Stimulated activated CD4-positive, alpha-beta T cell treated with anti-CD3 and anti-CD28 coated beads, TNF-alpha, amount 100 ng/mL, for 48 hours (primary cell): ENCODE data around the gene DLG2.
"Not testable (repeated sequence)": the region's sequence is repeated elsewhere in the genome, so short reads cannot be mapped to it uniquely, and the experiment has no call there.

Experiments used
- DNase-seq, 3 donors: peaks; one replicate each; pipeline ENCODE4 v3.0.0-alpha.2; 2020; ENCODE audit warnings: low read depth in 3 of 3

Gene DLG2

GRCh38 chr11:83467837-83468236 lies 2159.3 kb downstream of the DLG2 start:
- DNase-seq, result no peak

- no peak for DNase-seq
These were observed 2162.8 kb downstream of the DLG2 start for GRCh38 chr11:83464160-83464944.

DNA sequence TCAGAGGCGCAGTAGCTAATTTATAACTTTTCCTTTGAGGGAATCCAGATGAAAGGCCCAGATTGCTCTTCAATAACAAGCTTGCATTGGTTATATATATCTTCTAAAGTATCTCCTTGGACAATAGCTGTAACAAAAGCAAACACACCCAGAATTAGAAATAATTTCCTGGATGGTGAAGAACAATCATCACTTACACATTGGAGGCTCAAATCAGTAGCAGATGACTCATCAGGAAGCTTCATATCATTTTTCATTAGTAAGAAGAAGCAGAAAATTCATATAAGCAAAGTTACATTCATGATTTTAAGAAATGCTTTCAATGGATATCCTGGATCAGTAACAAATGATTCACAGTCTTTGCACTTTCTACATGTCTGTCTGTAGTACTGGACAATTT lies 2167.3 kb downstream of the DLG2 start:
- no peak for DNase-seq

DNA sequence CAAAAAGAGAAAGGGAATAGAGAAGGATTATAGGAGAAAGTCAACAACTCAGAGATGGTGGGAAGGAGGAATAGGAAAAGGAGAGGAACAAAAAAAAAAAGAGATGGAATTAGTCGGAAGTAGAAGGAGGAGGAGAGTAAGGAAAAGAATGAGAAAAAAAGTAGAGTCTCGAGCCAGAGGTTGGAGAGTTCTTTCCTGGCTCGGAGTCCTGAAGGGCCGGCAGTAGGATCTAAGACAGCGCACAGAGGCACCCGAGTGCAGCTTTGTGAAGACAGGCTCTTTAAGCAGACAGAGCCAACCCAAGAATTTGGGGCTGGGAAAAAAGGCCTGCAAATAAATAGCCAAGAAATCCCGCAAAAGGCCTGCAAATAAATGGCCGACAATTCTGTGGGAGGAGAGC lies 2170.6 kb downstream of the DLG2 start:
- no peak for DNase-seq

DNA sequence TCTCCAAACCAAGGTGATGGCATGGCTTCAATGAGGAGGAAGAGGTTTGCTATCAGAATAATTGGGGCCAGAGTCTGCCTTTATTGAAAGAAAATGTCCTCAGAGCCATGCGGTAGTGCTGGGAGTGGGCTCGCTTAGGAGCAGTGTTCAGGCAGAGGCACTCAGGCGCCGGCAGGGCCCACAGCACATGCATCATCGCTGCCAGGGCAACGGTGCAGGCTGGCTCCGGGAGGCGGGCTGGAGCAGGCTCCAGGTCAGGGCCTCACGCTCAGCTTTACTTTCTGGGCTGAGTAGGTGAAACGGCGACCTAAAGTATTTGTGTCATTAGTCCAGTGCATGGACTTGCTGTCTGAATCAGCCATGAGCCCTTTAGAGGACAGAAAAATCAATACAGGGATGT lies 2171.1 kb downstream of the DLG2 start:
- DNase-seq, result no peak

DNA sequence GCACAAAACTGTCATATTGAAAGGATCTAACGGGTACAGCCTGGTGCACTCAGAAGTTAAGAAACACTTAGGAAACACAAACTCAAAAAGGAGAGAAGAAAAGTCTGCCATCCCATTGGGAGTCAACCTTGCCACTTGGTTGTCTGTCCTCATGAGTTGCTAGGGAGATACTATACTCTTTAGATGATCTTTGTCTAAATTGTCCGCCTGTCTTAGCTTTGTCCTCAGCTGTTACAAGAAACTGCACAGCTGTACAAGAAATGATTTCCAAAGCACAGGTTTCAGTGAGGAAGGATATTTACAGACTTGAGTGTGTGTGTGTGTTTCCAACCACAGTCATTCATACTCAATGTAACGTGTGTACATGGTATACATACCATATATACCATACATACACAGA lies 2171.8 kb downstream of the DLG2 start:
- no peak for DNase-seq

- no peak for DNase-seq
These were observed 2172.5 kb downstream of the DLG2 start for GRCh38 chr11:83454674-83455073.

DNA sequence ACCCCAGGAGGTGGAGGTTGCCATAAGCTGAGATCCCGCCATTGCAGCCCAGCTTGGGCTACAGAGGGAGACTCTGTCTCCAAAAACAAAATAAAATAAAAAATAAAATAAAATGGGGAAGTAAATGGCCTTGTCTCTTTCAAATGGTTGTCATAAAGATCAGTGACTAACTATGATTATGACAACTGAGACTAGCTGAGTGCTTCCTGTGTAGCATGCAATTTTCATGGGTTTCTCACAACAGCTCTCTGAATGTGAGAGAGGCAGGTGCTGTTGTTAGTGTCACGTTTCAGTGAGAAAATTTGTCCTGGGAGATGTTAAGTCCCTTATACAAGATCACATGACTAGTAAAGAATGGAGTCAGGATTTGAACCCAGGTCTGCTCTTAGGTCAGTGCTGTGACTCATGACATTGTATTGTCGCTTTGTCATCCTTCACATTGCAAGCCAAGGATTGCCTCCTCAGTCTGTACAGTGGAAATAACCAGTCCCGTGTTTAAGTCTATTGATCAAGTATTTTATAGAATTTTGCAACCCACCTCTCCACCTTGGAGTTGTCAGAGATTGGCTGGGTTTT lies 2177.7 kb downstream of the DLG2 start:
- DNase-seq, result no peak

- DNase-seq, result no peak
These were observed 2178.5 kb downstream of the DLG2 start for GRCh38 chr11:83448686-83449085.

DNA sequence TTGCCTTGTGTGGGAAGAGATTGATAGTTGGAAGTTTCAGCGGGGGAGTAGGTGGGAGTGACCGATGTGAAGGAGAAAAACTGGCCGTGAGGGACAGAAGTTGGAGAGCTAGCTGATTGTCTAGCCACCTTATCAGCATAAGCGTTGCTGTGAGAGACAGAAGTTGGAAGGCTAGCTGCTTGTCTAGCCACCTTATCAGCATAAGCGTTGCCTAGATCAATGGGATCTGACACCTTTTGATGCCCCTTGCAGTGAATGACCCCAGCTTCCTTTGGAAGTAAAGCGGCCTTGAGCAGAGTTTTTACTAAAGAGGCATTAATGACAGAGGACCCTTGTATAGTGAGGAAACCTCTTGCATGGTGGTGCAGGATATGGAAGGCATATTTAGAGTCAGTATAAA lies 2183.3 kb downstream of the DLG2 start:
- not testable (repeated sequence) for DNase-seq

- no peak for DNase-seq
These were observed 2185.5 kb downstream of the DLG2 start for GRCh38 chr11:83441601-83442000.

DNA sequence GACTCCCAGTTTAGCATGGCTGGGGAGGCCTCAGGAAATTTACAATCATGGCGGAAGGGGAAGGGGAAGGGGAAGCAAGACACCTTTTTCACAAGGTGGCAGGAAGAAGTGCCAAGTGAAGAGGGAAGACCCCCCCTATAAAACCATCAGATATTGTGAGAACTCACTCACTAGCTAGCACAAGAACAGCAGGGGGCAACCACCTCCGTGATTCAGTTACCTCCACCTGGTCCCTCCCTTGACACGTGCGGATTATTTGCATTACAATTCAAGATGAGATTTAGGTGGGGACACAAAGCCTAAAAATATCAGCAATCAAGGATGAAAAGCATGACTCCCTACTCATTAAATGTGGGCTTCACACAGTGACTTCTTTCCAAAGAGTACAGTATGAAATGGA lies 2186.0 kb downstream of the DLG2 start:
- DNase-seq, result no peak

- no peak for DNase-seq
These were observed 2188.7 kb downstream of the DLG2 start for GRCh38 chr11:83438438-83438837.

DNA sequence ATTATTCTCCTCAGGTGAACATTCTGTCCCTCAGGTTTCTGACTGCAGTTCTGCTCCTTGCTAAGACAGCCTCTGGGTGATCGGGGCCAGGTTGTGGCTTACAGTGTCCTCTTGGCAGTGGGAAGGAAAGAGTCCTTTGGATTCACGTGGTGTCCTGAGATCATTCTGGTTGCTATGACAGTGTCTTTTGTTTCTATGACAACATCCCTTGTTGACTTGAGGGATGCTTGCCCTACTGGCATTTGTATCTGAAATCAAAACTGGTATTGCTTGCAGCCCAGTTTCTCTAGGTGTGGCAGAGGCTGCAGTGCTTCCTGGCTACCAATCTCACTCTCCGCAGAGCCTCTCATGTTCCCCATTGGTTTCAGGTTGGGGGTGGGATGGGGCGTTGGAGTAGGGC lies 2189.2 kb downstream of the DLG2 start:
- DNase-seq, result no peak

GRCh38 chr11:83436855-83437254 lies 2190.3 kb downstream of the DLG2 start:
- DNase-seq, result no peak

- not testable (repeated sequence) for DNase-seq
These were observed 2192.3 kb downstream of the DLG2 start for GRCh38 chr11:83434812-83435211.

DNA sequence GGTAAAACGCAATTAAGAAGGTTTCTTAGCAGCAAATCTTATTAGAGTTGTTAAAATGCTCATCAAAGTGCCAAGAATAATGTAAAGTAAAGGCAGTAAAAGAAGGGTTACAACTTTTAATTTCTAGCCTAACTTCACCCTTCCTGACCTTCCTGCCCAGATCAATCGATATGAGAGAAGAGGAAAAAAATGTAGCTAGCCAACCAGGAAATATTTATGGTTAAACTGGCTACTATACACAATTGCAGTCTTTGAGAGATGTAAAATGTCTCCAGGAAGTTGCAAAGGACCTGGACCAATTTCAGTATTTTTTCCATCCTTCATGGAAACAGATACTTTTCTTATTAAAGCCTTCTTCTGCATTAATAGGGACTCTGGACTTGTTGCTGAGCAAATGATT lies 2199.2 kb downstream of the DLG2 start:
- no peak for DNase-seq

DNA sequence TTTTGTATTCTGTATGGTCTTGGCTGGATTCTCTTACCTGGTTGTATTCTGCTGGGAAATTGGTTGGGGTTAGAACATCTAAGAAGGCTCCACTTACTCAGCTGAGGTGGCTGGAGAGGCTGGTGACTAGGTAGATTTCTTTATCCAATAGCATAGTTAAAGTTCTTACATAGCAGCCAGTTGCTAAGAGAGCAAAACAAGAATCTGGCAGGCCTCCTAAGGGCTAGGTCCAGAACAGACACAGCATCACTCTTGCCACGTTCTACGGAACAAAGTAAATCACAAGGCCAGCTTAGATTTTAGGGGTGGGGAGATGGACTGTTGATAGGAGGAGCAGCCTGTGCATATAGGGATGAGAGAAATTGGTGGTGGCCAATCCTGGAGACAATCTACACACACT lies 2199.6 kb downstream of the DLG2 start:
- DNase-seq, result no peak

DNA sequence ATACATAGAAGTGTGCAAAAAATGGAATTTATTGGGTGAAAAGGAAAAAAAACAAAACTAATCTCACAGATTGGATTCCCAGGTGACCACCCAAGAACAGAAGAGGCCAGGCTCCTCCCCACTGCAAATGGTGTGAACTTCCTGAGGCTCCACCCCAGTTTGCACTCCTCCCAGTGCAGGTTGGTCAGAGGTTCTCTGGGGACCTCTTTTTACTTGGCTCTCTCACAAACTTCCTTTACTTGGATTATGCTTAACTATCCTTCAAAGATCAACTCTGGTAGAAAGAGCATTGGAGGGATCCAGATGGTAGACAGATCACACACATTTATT lies 2202.0 kb downstream of the DLG2 start:
- DNase-seq, result no peak

GRCh38 chr11:83424376-83425136 lies 2202.6 kb downstream of the DLG2 start:
- no peak for DNase-seq

DNA sequence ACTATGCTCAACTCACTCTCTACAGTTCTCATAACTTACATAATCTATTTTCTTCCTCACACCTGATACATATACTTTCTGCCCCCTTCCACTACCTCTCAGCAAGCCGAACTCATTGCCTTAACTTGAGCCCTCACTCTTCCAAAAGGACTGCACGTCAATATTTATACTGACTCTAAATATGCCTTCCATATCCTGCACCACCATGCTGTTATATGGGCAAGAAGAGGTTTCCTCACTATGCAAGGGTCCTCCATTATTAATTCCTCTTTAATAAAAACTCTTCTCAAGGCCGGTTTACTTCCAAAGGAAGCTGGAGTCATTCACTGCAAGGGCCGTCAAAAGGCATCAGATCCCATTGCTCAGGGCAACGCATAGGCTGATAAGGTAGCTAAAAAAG lies 2204.5 kb downstream of the DLG2 start:
- DNase-seq, result not testable (repeated sequence)

GRCh38 chr11:83410605-83411565 lies 2216.3 kb downstream of the DLG2 start:
- no peak for DNase-seq
